Stomach (tissue), 4 donors: ENCODE measurements around the gene GABRB1.

ENCODE experiments used
- EP300 ChIP-seq: sonication (generic); formaldehyde crosslinking; IDR thresholded peaks from one replicate; pipeline ENCODE4 v1.6.1; 2017; ENCODE audit warnings: antibody characterized with exemption
- POLR2A ChIP-seq, 4 donors: fragments of 450-650 bp; IDR thresholded peaks; one replicate each; pipeline ENCODE4 v1.6.1; 2016; ENCODE audit warnings: antibody characterized with exemption in 4 of 4, control low read depth in 2 of 4, mild to moderate bottlenecking in 1 of 4, moderate library complexity in 1 of 4
- POLR2AphosphoS5 ChIP-seq, 3 donors: sonication (generic); formaldehyde crosslinking; IDR thresholded peaks; one replicate each; pipeline ENCODE4 v1.6.1; 2016; ENCODE audit warnings: antibody characterized with exemption in 3 of 3

- TF ChIP-seq POLR2AphosphoS5 (IDR thresholded peaks at IDR 0.05) (no peak), POLR2A (IDR thresholded peaks at IDR 0.05) (no peak), EP300 (no peak)
Observed at GRCh38 chr4:47049347-47049746, 18.0 kb downstream of the GABRB1 start.
